Kidney capillary endothelial cell (primary cell): ENCODE results near the gene BTK.

Experiments
- DNase-seq: peaks from one replicate; pipeline ENCODE4 v3.0.0-alpha.2; 2018; ENCODE audit warnings: low spot score

BTK gene

DNA sequence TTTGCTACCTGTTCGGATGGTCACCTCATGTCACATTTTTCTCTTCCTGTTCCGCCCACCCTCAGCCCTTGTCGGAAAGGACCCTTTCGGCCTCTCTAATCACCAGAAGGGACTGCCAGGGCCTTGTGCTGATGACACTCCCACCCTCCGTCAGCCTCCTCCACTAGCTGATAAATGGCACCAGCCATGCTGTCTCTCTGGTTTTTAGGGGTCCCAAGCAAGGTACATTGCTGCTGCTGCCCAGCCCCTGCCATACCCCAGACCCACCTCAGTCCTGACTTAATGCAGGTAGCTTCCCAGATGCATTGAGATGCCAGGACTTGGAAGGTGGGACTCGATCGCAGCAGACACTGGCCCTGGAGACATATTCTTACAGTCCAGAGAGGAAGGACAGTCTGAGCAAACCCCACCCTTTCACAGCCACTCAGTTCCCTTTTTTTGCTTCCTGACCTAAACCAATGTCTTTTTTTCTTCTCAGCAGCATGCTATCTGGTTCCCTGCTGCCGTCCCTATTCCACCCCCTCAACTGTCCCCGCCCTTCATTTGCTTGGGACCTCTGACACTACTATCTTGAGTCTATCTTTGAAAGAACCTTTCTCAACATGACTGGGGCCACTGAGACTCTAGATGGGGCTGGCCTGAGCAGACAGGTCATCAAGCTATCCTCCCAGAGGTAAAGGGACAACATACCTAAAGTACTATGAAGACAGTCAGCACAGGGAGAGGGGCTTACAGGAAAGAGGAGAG lies at the start of gene BTK:
TSS of gene BTK (minus strand) at position 397 of the 747 bp plus-strand sequence. CDS start 10,907 bp downstream, outside the sequence.
- no peak for DNase-seq

DNA sequence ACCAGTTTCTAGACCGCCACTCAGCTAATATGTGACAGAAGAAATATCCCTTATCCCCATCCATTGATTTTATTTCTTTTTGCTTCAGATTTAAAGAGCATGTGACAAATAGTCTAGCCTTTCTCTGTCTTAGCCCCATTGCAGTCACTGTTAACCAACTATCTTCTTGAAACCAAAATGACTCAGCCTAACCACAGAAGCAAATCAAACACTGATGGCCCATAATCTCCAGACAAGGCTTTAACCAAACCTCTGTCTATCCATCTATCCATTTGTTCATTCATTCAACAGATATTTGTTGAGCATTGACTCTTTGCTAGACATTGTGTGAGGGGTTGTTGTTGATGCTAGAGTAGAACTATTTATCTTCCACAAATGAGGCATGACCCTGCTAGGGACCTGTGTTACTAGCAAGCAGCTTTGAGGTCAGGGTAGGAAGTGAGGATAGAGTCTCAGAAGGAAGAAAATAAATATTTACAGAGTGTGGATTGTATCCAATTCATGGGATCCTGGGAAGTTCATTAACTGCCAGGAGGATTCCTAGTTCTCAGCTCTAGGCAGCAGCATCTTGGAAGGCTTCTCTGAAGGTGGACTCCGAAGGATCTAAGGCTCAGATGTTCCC lies 44.6 kb upstream of the BTK start:
- DNase-seq: no peak

DNA sequence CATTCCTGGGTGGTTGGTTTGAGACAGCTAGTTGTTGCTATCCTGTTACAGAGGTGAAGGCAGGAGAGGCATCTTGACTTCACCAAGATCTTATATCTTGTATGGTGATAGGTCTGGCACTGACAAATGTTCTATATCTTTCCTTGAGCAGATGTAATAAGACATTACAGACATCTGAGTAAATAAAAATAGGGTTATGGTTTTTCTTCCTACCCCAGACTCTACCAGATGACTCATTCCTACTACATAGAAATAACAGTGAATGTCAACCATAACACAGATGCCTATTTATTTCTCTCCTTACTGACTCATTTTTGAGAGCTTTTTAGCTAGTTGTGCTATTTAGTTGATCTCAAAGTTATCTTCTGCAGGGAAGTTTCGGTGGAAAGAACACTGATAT lies 43.9 kb upstream of the BTK start:
- DNase-seq: no peak

DNA sequence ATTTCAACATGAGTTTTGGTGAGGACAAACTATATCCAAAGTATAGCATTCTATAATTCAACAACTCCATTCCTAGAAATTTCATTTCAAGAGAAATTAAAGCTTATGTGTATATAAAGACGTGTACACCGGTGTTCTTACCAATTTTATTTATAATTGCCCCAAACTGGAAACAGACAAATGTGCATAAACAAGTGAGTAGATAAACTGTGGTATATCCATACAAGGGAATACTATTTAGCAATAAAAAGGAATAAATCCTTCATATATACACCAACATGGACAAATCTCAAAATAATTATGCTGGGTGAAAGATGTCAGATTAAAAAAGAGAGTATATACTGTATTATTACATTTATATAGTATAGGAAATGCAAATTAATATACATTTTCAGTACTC lies 42.0 kb upstream of the BTK start:
- DNase-seq: no peak

DNA sequence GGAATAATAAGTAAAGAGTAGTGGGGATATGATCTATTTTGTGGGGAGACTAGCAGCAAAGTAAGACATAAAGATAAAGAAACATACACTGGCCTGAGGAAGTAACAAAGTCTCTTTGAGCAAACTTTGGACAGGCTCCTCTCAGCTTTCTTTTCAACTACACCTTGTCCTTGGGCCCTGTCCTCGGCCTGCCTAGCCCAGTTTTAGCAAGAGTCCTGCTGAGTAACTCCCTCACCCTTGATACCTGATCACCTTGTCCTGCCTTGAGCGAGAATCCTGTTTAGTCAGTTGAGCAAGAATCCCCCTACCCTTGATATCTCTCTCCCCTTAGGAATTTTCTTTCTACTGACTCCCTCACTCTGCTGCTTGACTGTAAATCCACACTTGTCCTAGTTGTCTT lies 33.5 kb upstream of the BTK start:
- DNase-seq: no peak

DNA sequence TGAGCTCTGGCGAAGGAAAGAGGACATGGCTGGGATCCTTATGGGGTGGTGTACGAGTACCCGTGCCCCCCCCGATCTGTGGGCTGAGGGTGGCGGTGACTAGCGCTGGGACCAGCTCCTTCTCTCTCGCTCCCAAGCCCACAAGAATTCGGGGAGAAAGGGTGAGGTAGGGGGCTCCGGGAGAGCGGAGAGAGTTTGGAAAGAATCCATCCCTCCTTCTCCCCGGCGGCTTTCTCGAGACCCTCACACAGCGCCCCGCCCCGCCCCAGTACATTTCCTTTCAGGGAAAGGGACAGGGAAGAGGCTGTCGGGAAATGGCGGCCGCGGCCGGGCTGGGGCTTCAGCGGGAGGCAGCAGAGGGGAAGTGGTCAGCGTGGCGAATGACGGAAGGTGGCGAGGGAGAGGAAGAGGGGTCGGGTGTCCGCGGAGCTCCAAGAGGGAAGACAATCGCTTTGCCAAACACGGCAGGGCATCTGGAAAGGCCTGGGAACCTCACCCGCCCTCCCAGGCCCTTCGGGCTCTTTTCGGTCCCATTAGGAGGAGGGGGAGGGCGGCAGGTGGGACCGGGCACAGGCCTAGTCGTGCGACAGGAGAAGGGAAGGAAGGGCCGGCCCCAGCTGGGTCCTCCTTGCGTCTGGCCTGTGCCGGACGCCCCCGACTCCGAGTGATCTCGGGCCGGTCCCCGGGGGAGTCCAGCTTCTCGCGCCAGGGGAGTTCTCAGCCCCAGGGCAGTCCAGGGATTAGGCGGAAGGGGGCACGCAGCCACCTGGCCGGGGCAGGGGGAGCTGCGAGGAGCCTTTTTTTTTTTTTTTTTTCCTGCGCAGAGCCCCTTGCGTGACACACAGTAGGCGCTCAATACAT lies 32.2 kb upstream of the BTK start:
- DNase-seq: no peak

DNA sequence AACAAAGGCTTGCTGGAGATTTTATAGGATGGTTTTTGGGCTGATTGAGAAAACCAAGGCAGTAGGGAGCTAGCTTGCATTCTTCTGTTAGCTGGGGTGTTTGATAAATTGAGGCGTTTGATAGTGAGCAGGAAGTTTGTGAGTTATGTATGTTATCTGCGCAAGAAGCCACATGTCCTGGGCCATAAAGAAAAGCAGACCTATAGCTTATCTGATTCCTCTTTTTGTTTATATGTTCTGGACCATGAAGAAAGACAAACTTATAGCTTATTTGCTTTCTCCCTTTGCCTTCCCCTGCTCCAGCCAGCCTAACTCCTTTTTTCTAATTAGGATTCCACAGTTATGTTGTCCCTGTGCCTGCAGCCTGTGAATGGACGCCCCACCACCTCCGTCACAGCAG lies 31.2 kb upstream of the BTK start:
- no peak for DNase-seq

DNA sequence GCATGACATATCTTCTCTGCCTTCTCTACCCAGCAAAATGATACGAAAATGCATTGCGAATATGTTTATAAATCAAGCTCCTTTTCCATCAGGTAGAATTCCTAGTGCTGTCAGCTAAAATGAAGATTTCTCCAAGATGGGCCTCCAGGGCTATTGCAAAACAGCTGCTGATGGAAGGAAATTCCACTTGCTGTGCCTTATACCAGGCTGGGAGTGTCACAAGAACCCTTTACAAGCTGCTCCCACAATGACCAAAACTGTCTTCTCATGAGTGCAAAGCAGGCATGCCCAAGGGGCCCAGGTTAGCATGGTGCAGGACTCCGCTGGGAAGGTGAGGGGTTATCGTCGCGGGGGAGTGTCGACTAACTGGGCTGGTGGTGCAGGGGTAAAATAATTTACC lies 30.7 kb upstream of the BTK start:
- DNase-seq: no peak

DNA sequence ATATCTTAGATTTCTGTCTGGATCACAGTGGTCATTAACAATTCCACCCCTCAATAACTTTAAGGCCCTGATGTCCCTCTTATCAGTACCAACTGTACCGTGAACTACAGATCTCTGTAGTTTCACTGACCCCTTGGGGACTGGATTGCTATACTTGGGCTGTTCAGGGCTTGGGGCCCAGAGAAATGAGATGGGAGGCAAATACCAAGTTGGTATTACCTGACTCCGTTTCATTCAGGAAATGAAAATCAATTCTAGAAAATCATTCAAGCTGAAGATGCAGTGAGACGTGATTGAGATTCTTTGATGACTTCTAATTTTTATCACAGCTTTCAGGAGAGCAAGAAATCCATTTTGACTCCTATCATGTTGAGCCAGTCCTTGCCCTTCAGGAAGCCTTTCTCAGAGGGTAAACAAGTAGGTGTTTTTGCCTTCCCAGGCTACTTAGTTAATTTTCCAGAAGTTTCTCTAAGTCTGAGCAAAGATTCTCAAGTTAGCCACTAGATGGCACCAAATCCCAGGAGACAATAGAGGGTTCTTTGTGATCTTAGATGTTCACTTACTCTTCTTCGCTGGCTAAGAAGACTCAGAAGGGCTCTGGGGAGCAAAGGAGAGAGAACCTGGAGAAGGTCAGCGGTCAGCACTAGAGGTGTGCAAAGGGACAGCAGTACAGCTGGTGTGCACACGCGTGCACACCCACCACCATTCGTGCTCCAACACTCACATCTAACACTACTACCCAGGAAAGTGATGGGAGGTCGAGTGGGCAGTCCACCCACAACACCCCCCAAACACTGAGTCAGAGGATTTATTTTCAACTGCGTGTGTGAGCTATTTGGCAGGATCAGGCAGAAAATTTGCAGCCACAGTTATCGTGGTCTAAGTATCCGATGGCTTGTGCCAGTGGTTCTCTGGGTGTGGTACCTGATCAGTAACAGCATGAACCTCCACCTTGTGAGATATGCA lies 29.5 kb upstream of the BTK start:
- DNase-seq: peak; percentile 75

DNA sequence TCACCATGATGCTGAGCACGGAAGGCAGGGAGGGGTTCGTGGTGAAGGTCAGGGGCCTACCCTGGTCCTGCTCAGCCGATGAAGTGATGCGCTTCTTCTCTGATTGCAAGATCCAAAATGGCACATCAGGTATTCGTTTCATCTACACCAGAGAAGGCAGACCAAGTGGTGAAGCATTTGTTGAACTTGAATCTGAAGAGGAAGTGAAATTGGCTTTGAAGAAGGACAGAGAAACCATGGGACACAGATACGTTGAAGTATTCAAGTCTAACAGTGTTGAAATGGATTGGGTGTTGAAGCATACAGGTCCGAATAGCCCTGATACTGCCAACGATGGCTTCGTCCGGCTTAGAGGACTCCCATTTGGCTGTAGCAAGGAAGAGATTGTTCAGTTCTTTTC lies 26.0 kb upstream of the BTK start:
- no peak for DNase-seq

DNA sequence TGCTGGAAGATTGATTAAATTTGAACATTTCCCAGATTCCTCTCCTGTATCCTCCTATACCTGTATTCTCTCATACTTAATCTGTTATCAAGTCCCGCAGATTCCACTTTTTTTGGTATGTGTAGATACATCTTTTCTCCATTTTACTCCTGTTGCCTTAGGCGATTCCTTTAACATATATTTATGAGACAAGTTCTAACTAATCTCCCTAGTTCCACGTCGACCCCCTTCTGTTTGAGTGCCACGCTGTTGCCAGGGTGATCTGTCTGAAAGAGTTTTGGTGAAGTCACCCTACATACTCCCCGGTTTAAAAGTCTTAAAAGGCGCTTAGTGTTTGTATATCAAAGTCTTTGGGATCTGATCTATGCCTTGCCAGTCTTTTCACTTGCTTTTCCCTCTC lies 24.5 kb upstream of the BTK start:
- DNase-seq: no peak

DNA sequence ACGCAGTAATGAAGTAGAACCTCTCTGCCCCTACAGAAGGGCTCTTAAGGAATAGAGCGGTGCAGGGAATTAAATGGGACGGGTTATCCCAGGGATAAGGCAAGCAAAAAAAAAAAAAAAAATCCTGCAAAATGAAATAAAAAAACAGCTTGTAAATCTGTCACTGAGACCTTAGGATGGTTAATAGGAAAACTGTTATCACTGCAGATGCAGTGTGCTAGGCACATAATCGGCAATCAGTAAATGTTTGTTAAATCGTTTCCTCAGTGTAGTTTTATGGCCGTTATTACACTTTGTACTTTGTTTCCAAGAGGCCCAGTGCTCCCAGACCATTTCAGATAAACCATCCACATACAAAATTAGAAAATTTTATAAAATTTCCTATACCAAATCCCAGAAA lies 23.1 kb upstream of the BTK start:
- DNase-seq: no peak

DNA sequence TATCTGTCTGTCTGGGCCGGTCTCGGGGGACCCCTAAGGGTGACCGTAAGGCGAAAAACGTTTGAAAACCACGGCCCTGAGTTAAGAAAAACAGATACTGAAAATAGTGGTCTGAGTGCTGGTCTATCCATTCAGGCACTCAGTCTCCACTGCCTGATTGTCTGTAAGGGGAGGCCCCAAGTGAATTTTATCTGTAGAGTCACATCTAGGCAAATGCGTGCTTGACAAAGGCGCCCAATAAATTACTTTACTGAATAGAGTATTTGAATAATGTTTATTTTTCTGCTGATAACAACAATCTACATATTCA lies 22.5 kb upstream of the BTK start:
- DNase-seq: no peak

DNA sequence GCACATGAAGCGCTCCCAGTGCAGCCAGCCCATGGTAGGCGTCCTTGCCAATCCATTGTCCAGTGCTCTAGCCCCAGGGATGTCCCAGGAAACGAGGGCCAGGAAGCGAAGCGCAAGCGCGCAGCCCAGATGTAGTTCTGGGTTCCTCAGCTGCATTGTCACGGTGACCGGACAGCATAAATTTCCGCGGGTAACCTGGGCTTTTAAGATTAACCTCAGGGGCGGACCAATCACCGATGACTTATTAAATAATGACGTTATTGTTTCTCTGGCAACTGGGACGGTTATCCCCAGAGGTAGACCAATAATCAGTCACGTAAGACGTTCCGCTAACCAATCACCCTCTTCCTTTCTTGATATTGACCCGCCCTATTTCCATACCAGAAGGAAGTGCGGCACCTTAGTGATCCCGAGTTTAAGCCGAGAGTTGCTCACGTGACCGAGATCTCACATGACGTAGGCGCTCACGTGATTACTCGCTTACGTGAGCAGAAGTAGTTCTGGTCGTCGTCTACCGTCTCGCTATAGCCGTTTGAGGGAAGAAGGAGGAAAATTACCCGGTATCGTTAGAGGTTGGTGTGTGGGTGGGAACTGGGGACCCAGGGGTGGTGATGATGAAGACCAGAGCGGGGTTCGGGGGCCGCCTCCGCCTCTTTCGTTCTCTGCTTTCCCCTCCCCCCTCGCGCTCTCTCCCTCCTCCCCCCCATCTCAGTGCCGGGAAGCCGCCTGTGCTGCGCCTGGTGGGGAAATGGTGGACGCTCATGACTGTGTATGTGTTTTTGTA lies 21.9 kb upstream of the BTK start, which contains the start of the genes GLA and HNRNPH2:
TSS of gene GLA (minus strand) at position 178 of the 784 bp plus-strand sequence. CDS start at position 156, 22 bp downstream.
TSS of gene HNRNPH2 (plus strand) at position 475 of the 784 bp plus-strand sequence. CDS start 3,767 bp downstream, outside the sequence.
- peak; percentile 88 for DNase-seq

DNA sequence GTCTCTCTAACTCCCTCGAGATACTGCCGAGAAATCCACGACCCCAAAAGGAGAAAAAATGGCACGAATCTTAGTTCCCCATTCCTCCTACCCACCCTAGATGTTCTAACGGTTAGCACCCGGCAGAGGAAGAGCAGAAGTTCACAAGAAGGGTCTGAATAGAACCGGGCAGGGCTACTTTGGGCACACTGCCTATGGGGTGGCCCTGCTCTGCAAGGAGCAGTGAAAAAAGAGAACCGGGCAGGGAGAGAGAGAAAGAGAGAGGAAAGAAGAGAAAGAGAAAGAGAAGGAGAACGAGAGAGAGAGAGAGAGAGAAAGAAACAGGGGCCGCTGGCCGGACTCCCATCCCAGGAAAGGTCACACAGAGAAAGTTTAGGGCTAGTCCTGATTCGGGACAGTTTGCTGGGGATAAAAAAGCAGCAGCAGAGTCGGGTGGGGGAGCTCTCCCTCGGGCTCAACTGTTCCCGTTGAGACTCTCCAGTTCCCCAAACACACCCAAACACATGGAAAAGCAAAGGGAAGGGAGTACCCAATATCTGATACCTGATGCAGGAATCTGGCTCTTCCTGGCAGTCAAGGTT lies 21.3 kb upstream of the BTK start:
- no peak for DNase-seq

DNA sequence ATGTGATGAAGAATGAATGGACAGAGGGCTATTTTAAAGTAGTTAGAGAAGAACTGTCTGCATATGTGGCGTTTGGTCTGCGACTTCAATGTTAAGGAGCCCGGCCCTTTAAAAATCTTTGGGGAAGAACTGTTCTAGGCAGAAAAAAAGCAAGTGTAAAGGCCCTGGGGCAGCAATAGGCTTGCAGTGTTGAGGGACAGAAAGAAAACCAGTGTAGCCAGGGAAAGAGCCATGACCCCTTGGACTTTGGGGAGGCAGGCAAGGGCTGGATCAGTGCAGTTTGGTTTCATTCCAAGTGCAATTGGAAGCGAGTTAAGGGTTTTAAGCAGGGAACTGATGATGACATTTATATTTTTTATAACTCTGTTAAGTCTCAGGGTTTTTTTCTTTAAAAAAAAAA lies 13.8 kb upstream of the BTK start:
- DNase-seq: no peak

DNA sequence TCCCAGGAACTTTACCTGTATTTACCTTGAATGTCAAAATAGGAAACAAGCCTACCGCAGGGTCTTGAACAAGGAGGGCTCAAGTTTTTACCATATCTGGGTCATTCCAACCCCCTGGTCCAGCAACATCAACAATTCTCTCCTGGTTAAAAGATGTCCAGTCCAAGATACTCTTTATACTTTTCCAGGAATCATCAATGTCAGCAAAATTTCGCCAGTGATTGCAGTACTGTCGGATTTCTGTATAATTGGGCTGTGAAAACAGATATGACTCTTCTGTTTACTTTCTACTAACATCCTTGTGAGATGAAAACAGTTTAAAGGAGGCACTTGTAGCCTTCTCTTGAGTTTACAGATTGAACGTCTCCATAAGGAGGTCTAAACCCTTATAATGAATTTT lies 12.7 kb upstream of the BTK start:
- no peak for DNase-seq

DNA sequence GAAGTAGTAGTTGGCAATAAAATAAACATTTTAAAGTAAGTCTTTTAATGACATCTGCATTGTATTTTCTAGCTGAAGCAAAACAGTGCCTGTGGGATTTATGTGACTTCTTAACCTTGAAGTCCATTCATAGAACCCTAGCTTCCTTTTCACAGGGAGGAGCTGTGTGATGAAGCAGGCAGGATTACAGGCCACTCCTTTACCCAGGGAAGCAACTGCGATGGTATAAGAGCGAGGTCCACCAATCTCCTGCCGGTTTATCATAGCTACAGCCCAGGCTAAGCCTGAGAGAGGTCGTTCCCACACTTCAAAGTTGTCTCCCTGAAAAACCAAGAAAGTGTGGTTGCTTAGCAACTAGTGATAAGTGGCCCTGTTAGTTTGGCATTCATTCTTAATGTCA lies 11.8 kb upstream of the BTK start:
- DNase-seq: no peak

DNA sequence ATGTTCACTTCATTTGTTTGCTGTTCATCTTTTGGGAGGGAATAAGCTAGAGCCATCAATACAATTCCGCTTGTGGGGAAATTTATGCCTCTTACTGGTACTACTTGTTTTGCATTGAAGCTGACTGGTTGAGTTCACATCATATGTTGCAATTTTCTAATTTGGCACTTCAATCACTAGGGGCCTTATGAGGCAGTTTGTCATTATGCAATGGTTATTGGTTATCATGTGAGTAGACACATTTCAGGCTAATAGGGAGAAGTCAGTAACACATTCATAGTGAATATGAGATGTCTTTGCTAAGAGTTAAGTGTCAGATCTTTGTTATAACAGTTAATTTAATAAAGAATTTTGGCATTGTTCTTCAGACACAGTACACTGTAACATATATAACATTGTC lies 9.8 kb upstream of the BTK start:
- DNase-seq: no peak

DNA sequence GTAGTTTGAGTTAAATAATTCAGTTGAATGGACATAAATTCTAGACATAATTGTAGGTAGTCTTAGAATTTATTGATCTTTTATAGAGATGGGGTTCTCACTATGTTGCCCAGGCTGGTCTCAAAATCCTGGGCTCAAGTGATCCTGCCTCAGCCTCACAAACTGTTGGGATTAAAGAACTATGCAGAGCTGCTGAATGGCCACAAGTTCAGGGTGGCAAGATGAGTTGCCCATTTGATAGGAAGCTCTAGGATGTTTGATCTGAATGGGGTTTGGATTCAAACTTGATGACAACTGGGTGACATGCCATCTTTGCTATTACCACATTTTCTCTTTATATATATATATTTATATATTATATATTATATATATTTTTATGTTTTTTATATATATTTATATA lies 8.4 kb upstream of the BTK start:
- no peak for DNase-seq
